Skeletal muscle tissue (tissue), 4 donors: ENCODE data around the gene TTC33. TPM values are rescaled to one million over a fixed set of nuclear protein-coding genes. Genes with fewer than 3 reads are reported as not detected.
"Not testable (repeated sequence)": the region's sequence is repeated elsewhere in the genome, so short reads cannot be mapped to it uniquely, and the experiment has no call there.

Experiments used
- H3K27ac ChIP-seq: one replicate; pipeline ENCODE4 v1.7.0; 2013; ENCODE audit warnings: mild to moderate bottlenecking, low read depth, low read length, inconsistent platforms
- H3K27me3 ChIP-seq, 3 donors: one replicate each; pipeline ENCODE4 v1.7.0; 2013; ENCODE audit warnings: low read length in 3 of 3; ENCODE audit not compliant: control insufficient read depth in 3 of 3, insufficient read depth in 3 of 3
- H3K36me3 ChIP-seq, 3 donors: one replicate each; pipeline ENCODE4 v1.7.0; 2013; ENCODE audit warnings: low read length in 3 of 3; ENCODE audit not compliant: control insufficient read depth in 3 of 3, insufficient read depth in 3 of 3
- H3K4me1 ChIP-seq, 3 donors: one replicate each; pipeline ENCODE4 v1.7.0; 2013; ENCODE audit warnings: low read length in 3 of 3, mild to moderate bottlenecking in 3 of 3; ENCODE audit not compliant: control insufficient read depth in 3 of 3, insufficient read depth in 3 of 3
- H3K4me3 ChIP-seq, 3 donors: one replicate each; pipeline ENCODE4 v1.7.0; 2013; ENCODE audit warnings: low read length in 3 of 3
- H3K9ac ChIP-seq, 3 donors: one replicate each; pipeline ENCODE4 v1.7.0; 2013; ENCODE audit warnings: low read length in 3 of 3, mild to moderate bottlenecking in 3 of 3, moderate library complexity in 2 of 3, low read depth in 1 of 3
- H3K9me3 ChIP-seq, 3 donors: one replicate each; pipeline ENCODE4 v1.7.0; 2013; ENCODE audit warnings: low read length in 3 of 3; ENCODE audit not compliant: control insufficient read depth in 3 of 3
- total RNA-seq: library from RNA; depleted of rRNA; stranded (reverse); fragments of >200 nt; gene quantifications from one replicate; pipeline ENCODE4 v1.2.3, GENCODE V29; 2014
- donor health status: Osteomylitis.

TTC33 gene
- total RNA-seq, 1 donor from 2014 or later: 17.2 TPM

DNA sequence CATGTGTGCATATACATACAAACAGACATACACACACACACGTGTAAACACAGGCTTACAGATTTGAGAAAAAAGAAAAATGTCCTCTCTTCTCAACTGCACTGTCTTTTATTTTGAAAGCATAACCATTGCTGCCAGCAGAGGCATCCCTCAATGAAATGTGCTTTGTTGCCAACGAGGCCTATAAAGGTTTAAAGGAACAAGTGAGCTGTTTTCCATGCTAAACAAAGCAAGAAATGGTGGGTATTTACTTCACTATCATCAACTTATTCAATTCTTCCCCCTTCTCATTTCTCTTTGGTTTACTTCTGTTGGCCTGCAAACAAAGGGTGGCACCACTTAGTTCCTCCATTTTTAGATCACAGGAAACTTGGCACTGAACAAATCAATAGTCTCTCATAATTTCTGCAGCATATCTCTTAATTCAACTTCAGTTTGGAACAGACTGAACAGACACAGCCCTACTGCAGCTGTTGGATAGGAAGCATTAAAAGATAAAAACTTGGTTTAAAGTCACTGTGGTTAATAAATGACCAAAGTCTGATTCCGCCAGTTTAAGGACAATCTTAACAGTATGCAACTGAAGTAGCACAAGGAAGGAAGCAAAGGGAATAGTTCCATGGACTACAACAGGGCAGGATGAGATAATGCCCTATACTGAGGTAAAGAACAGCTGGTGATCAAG, 21.7 kb downstream of the TTC33 start:
- no peak overlapping the region for H3K27ac ChIP-seq
- no peak overlapping the region for H3K4me3 ChIP-seq
- H3K4me1 ChIP-seq: peaks cover 9 to 18% (median 14%) of the 10 kb centered on the region in 3 donors
- H3K36me3 ChIP-seq: peaks cover 0 to 4% (median 0%) of the 10 kb centered on the region in 3 donors
- H3K27me3 ChIP-seq: no peaks in the 10 kb centered on the region
- no peaks in the 10 kb centered on the region for H3K9me3 ChIP-seq
- H3K9ac ChIP-seq: no peak overlapping the region

DNA sequence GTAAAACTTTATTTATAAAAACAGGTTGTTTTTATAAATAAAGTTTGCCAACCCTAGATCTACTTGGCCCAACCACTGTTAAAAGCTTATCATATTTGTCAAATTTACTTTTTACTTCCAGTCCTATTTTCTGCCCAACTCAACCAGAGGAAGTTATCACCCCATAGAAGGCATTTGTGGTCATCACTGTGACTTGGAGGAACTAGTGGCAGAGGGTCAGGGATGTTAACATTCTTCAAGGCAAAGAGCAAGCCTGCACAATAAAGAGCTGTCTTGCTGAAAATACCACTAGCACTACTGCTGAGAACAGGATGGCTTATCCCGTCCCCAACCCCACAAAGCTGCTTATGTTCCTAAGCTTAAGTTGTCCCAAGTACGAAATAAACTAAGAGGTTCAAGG, 22.3 kb downstream of the TTC33 start:
- Histone ChIP-seq H3K4me1 (peaks cover 9 to 18% (median 14%) of the 10 kb centered on the region in 3 donors), H3K4me3 (no peak overlapping the region), H3K36me3 (peaks cover 0 to 4% (median 0%) of the 10 kb centered on the region in 3 donors), H3K27me3 (no peaks in the 10 kb centered on the region), H3K9ac (no peak overlapping the region), H3K9me3 (no peaks in the 10 kb centered on the region), H3K27ac (no peak overlapping the region)

DNA sequence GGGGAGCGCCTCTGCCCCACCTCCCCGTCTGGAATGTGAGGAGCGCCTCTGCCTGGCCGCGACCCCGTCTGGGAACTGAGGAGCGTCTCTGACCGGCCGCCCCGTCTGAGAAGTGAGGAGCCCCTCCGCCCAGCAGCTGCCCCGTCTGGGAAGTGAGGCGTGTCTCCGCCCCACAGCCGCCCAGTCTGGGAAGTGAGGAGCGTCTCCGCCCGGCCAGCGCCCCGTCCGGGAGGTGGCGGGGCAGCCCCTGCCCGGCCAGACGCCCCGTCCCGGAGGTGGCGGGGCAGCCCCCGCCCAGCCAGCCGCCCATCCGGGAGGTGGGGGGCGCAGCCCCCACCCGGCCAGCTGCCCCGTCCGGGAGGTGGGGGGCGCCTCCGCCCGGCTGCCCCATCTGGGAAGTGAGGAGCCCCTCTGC, 33.3 kb downstream of the TTC33 start:
- not testable (repeated sequence) for H3K9ac ChIP-seq, H3K4me1 ChIP-seq, H3K9me3 ChIP-seq, H3K4me3 ChIP-seq, H3K27me3 ChIP-seq, H3K27ac ChIP-seq
- peaks cover 0 to 13% (median 4%) of the 10 kb centered on the region in 3 donors for H3K36me3 ChIP-seq

DNA sequence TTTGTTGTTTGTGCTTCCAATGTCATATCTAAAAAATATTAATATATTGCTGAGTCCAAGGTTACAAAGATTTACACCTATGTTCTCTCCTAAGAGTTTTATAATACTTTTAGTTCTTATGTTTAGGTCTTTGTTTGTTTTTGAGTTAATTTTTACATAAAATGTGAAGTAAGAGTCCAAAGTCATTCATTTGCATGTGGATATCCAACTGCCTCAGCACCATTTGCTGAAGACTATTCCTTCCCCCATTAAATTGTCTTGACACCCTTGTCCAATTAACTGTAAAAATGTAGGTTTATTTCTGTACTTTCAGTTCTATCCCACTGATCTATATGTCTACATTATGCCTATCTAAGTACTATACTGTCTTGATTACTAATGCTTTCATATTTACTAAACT, 35.7 kb downstream of the TTC33 start:
- Histone ChIP-seq H3K36me3 (peaks cover 0 to 13% (median 0%) of the 10 kb centered on the region in 3 donors), H3K4me1 (no peaks in the 10 kb centered on the region), H3K4me3 (no peak overlapping the region), H3K9ac (no peak overlapping the region), H3K9me3 (peaks cover 0 to 2% (median 0%) of the 10 kb centered on the region in 3 donors), H3K27me3 (no peaks in the 10 kb centered on the region), H3K27ac (no peak overlapping the region)

DNA sequence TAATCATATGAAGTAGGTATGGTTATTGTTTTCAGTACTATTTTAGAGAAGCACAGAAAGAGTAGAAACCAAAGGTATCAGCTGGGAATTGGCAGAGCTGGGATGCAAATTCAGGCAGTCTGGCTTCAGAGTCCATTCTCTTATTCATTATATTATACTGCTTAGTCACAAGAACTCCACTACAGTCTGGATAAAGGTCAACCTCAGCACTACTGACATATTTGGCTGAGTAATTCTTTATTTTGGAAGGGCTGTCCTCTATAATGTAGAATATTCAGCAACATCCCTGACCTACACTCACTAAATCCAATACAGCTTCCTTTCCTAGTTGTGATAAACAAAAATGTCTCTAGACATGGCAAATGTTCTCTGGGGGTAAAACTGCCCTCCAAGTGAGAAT, 38.5 kb downstream of the TTC33 start:
- peaks cover 0 to 13% (median 0%) of the 10 kb centered on the region in 3 donors for H3K36me3 ChIP-seq
- no peaks in the 10 kb centered on the region for H3K4me1 ChIP-seq
- no peak overlapping the region for H3K9ac ChIP-seq
- H3K27me3 ChIP-seq: no peaks in the 10 kb centered on the region
- H3K4me3 ChIP-seq: no peak overlapping the region
- H3K27ac ChIP-seq: no peak overlapping the region
- H3K9me3 ChIP-seq: peaks cover 0 to 2% (median 0%) of the 10 kb centered on the region in 3 donors

DNA sequence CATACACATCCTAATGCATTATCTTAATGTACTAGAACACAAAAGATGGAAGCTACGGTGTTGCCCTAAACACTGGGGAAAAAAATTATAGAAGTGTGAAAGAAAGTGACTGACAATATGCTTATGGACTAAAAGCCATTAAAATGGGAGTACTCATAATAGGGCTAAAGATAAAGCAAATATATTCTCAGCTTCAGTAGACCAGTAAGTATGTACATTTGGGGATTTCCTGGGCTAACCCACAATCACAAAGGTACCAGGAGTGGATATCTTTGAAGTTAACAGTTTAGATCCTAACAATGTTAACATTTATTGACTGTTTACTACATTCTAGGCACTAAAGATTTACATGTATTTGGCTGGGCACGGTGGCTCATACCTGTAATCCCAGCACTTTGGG, 39.2 kb downstream of the TTC33 start:
- Histone ChIP-seq H3K9me3 (no peaks in the 10 kb centered on the region), H3K27ac (no peak overlapping the region), H3K9ac (no peak overlapping the region), H3K36me3 (peaks cover 0 to 13% (median 0%) of the 10 kb centered on the region in 3 donors), H3K4me3 (no peak overlapping the region), H3K27me3 (no peaks in the 10 kb centered on the region), H3K4me1 (no peaks in the 10 kb centered on the region)

- Histone ChIP-seq H3K27ac (no peak overlapping the region), H3K9ac (no peak overlapping the region), H3K4me1 (no peaks in the 10 kb centered on the region), H3K36me3 (peaks cover 0 to 10% (median 0%) of the 10 kb centered on the region in 3 donors), H3K4me3 (no peak overlapping the region), H3K27me3 (no peaks in the 10 kb centered on the region), H3K9me3 (no peaks in the 10 kb centered on the region)
These were observed 39.8 kb downstream of the TTC33 start for GRCh38 chr5:40716000-40716399.

DNA sequence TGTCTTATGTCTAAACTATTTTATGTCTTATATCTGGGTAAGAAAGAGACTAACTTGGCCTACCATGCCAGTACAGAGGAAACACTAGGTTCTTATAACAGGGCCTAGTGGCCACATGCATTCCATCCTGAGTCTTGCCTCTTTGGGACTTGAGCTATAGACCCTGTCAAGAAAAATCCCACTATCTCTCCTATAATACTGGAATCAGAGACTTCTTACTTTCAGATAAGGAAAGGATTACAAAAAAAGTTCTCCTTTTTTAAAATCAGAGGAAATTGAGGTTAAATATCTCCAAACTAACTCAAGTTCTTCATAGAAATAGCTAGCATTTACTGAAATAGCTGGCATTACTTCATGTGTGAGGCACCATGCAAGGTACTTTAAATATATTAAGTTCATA, 41.8 kb downstream of the TTC33 start:
- H3K4me1 ChIP-seq: no peaks in the 10 kb centered on the region
- no peaks in the 10 kb centered on the region for H3K9me3 ChIP-seq
- H3K27me3 ChIP-seq: no peaks in the 10 kb centered on the region

DNA sequence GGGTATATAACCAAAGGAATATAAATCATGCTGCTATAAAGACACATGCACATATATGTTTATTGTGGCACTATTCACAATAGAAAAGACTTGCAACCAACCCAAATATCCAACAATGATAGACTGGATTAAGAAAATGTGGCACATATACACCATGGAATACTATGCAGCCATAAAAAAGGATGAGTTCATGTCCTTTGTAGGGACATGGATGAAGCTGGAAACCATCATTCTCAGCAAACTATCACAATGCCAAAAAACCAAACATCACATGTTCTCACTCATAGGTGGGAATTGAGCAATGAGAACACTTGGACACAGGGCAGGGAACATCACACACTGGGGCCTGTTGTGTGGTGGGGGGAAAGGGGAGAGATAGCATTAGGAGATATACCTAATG, 45.2 kb downstream of the TTC33 start:
- H3K27me3 ChIP-seq, H3K4me3 ChIP-seq, H3K4me1 ChIP-seq, H3K9me3 ChIP-seq, H3K27ac ChIP-seq, H3K9ac ChIP-seq, H3K36me3 ChIP-seq: not testable (repeated sequence)

More for the DNA sequence above, 41.8 kb downstream of the TTC33 start:
- Histone ChIP-seq H3K9ac (no peak overlapping the region), H3K36me3 (peaks cover 0 to 4% (median 0%) of the 10 kb centered on the region in 3 donors), H3K4me3 (no peak overlapping the region), H3K27ac (no peak overlapping the region)

- not testable (repeated sequence) for H3K36me3 ChIP-seq, H3K9ac ChIP-seq, H3K9me3 ChIP-seq, H3K4me3 ChIP-seq, H3K4me1 ChIP-seq, H3K27ac ChIP-seq, H3K27me3 ChIP-seq
These were observed 50.3 kb downstream of the TTC33 start for GRCh38 chr5:40705484-40705883.
